IPS DF 6.9 (cell line): ENCODE measurements around the gene STXBP3.
A peak's percentile ranks its signal among the peaks of the same experiment; 100 is the strongest.

ENCODE experiments used
- DNase-seq: peaks from one replicate; pipeline ENCODE4 v3.0.0-alpha.2; 2013; ENCODE audit warnings: low read depth, low spot score
- H3K27ac ChIP-seq: one replicate; pipeline ENCODE4 v1.5.1; 2013; ENCODE audit warnings: low read length, control low read depth
- H3K27me3 ChIP-seq: 2 replicates; pipeline ENCODE4 v1.6.1; 2013; ENCODE audit warnings: mild to moderate bottlenecking, low read length; ENCODE audit not compliant: control insufficient read depth, insufficient read depth
- H3K36me3 ChIP-seq: 2 replicates; pipeline ENCODE4 v1.6.1; 2013; ENCODE audit warnings: low read length; ENCODE audit not compliant: control insufficient read depth, insufficient read depth
- H3K4me1 ChIP-seq: 2 replicates; pipeline ENCODE4 v1.6.1; 2013; ENCODE audit warnings: low read length; ENCODE audit not compliant: control insufficient read depth, insufficient read depth
- H3K4me3 ChIP-seq: 2 replicates; pipeline ENCODE4 v1.5.1; 2013; ENCODE audit warnings: mild to moderate bottlenecking, low read length
- H3K9me3 ChIP-seq: 2 replicates; pipeline ENCODE4 v1.6.1; 2013; ENCODE audit warnings: low read length, inconsistent platforms; ENCODE audit not compliant: control insufficient read depth, insufficient read depth
- WGBS: extraction: QIAGEN DNeasy Blood & Tissue Kit; methylation state at CpG from one replicate; pipeline ENCODE4 v1.1.7; 2013; ENCODE audit warnings: mixed read lengths, missing lambda C conversion rate; ENCODE audit not compliant: insufficient read length, insufficient coverage; 5-methylcytosine and 5-hydroxymethylcytosine counted together

STXBP3 gene

GRCh38 chr1:108799001-108799400, 52.5 kb downstream of the STXBP3 start:
- H3K9me3 ChIP-seq: no peaks in the 10 kb centered on the region
- no peak overlapping the region for H3K4me3 ChIP-seq
- no peak overlapping the region for H3K27ac ChIP-seq
- no peaks in the 10 kb centered on the region for H3K27me3 ChIP-seq
- no peaks in the 10 kb centered on the region; the same call in 1 of the 2 replicates for H3K36me3 ChIP-seq
- no peaks in the 10 kb centered on the region for H3K4me1 ChIP-seq
- WGBS: no CpG with 5 or more reads among the region's 1 CpG
- DNase-seq: no peak

GRCh38 chr1:108801101-108801500, 54.6 kb downstream of the STXBP3 start:
- H3K36me3 ChIP-seq: peaks cover 3% of the 10 kb centered on the region; the same call in 1 of the 2 replicates
- H3K4me3 ChIP-seq: no peak overlapping the region
- no peaks in the 10 kb centered on the region for H3K9me3 ChIP-seq
- H3K27me3 ChIP-seq: no peaks in the 10 kb centered on the region
- DNase-seq: no peak
- H3K27ac ChIP-seq: no peak overlapping the region
- H3K4me1 ChIP-seq: no peaks in the 10 kb centered on the region

- no peaks in the 10 kb centered on the region for H3K4me1 ChIP-seq
- H3K27me3 ChIP-seq: no peaks in the 10 kb centered on the region
- H3K27ac ChIP-seq: no peak overlapping the region
- no peaks in the 10 kb centered on the region for H3K9me3 ChIP-seq
- H3K4me3 ChIP-seq: no peak overlapping the region
- WGBS: no CpG with 5 or more reads among the region's 11 CpGs
- H3K36me3 ChIP-seq: peaks cover 3% of the 10 kb centered on the region; the same call in 1 of the 2 replicates
- no peak for DNase-seq
Observed at GRCh38 chr1:108803548-108803947, 57.1 kb downstream of the STXBP3 start.

GRCh38 chr1:108808438-108808837, 62.0 kb downstream of the STXBP3 start:
- DNase-seq: no peak
- Histone ChIP-seq H3K27me3 (no peaks in the 10 kb centered on the region), H3K36me3 (peaks cover 3% of the 10 kb centered on the region; the same call in 1 of the 2 replicates), H3K27ac (no peak overlapping the region), H3K9me3 (no peaks in the 10 kb centered on the region), H3K4me3 (no peak overlapping the region), H3K4me1 (no peaks in the 10 kb centered on the region)
- WGBS: no CpG with 5 or more reads among the region's 4 CpGs

- no peak overlapping the region for H3K27ac ChIP-seq
- H3K4me1 ChIP-seq: peaks cover 2% of the 10 kb centered on the region; the same call in 1 of the 2 replicates
- WGBS: no CpG with 5 or more reads among the region's 3 CpGs
- H3K9me3 ChIP-seq: no peaks in the 10 kb centered on the region
- no peaks in the 10 kb centered on the region for H3K27me3 ChIP-seq
- no peak for DNase-seq
- no peak overlapping the region for H3K4me3 ChIP-seq
- no peaks in the 10 kb centered on the region for H3K36me3 ChIP-seq
Observed at GRCh38 chr1:108811611-108812010, 65.1 kb downstream of the STXBP3 start.

- DNase-seq: no peak
- H3K36me3 ChIP-seq: no peaks in the 10 kb centered on the region
- no CpG with 5 or more reads among the region's 2 CpGs for WGBS
- H3K27me3 ChIP-seq: no peaks in the 10 kb centered on the region
- H3K4me3 ChIP-seq: no peak overlapping the region
- H3K27ac ChIP-seq: no peak overlapping the region
- peaks cover 5% of the 10 kb centered on the region; the same call in 1 of the 2 replicates for H3K4me1 ChIP-seq
- no peaks in the 10 kb centered on the region for H3K9me3 ChIP-seq
Observed at GRCh38 chr1:108813326-108813725, 66.9 kb downstream of the STXBP3 start.

GRCh38 chr1:108814343-108815125, 68.1 kb downstream of the STXBP3 start:
- WGBS: no CpG with 5 or more reads among the region's 4 CpGs
- H3K27ac ChIP-seq: no peak overlapping the region

GRCh38 chr1:108815566-108815965, 69.1 kb downstream of the STXBP3 start:
- Histone ChIP-seq H3K27me3 (no peaks in the 10 kb centered on the region), H3K4me3 (no peak overlapping the region), H3K36me3 (no peaks in the 10 kb centered on the region), H3K4me1 (peaks cover 5% of the 10 kb centered on the region; the same call in 1 of the 2 replicates), H3K27ac (no peak overlapping the region), H3K9me3 (no peaks in the 10 kb centered on the region)
- DNase-seq: no peak

More at GRCh38 chr1:108814343-108815125, 68.1 kb downstream of the STXBP3 start:
- no peak for DNase-seq
- no peaks in the 10 kb centered on the region for H3K9me3 ChIP-seq
- no peaks in the 10 kb centered on the region for H3K27me3 ChIP-seq
- no peak overlapping the region for H3K4me3 ChIP-seq
- H3K4me1 ChIP-seq: peaks cover 5% of the 10 kb centered on the region; the same call in 1 of the 2 replicates
- no peaks in the 10 kb centered on the region for H3K36me3 ChIP-seq

GRCh38 chr1:108816049-108816893, 69.8 kb downstream of the STXBP3 start:
- Histone ChIP-seq H3K36me3 (no peaks in the 10 kb centered on the region), H3K4me3 (no peak overlapping the region), H3K9me3 (no peaks in the 10 kb centered on the region), H3K4me1 (peaks cover 5% of the 10 kb centered on the region; the same call in 1 of the 2 replicates), H3K27ac (no peak overlapping the region), H3K27me3 (no peaks in the 10 kb centered on the region)
- WGBS: no CpG with 5 or more reads among the region's 12 CpGs
- DNase-seq: peak; percentile 20

- no peak for DNase-seq
- no peaks in the 10 kb centered on the region for H3K36me3 ChIP-seq
- WGBS: no CpG with 5 or more reads among the region's 8 CpGs
- peaks cover 5% of the 10 kb centered on the region; the same call in 1 of the 2 replicates for H3K4me1 ChIP-seq
- no peaks in the 10 kb centered on the region for H3K9me3 ChIP-seq
- no peaks in the 10 kb centered on the region for H3K27me3 ChIP-seq
- no peak overlapping the region for H3K4me3 ChIP-seq
- H3K27ac ChIP-seq: no peak overlapping the region
Observed at GRCh38 chr1:108817016-108817415, 70.5 kb downstream of the STXBP3 start.
